ENCODE results near the gene KRT16.
"Not testable (repeated sequence)": the region's sequence is repeated elsewhere in the genome, so short reads cannot be mapped to it uniquely, and the experiment has no call there.

KRT16 gene

DNA sequence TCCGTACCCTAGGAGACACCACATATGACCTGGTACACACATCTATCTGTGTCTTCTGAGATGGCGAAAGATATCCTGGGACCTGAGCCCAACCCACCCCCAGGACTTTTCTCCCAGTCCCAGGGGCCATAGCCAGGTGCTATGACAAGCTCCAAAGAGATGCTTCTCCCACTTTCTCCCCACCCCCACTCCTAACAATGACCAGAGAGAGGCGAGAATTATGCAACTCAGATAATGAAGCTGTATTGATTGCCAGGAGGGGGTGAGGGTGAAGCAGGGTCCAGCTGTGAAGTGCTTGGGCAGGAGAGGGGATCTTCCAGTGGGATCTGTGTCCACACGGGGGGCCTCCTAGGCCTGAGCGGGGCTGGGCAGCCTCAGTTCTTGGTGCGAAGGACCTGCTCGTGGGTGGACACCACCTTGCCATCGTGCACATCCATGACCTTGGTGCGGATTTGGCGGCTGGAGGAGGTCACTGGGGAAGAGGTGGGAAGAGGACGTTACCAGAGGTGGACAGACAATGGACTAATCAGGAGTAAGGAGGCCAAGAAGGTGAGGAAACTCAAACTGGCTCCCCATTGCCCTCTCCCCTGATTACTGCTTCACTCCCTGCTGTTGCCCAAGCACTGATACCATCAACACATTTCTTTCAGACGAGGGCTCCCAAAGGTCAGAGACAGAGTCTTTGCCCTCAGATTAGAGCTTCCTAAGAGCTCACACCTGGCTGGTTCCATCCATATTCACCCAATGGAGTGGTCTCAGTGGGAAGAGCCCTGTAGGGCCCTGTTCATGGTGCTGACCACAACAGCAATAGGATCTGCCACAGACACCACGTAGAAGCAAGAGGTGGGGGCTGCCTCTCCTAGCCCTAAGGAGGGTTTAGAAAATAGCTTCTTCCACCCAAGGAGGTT is 30.3 kb downstream of the KRT16 start:
- not testable (repeated sequence) for DNase-seq

DNA sequence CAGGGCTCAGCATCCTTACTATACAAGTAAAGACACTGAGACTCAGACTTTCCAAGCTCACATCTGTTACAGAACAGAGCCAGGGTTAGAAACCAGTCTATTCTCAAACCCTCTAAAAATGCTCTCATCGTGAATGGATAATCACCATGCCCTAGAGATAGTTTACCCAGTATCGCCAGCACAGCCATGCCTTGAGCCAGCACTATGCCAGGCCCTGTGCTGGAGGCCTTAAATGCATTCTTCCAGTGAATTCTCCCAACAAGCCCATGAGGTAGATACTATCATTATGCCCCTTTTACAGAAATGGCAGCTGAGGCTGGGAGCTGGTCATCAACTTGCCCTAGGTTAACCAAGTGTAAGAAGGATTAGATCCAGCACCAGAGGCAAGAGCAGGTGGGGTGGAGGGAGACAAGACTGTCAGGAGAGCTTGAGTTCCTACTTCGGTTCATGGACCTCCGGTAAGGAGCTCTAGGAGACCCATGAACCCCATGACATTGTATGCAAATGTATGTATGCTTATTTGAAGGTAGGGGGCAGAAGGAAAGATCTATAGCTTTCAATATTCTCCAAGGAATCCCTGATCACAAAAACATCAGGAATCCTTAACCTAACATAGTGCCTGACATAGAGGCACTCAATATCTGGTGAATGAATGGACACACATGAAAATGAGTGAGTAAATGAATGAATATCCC is 31.1 kb downstream of the KRT16 start:
- DNase-seq, result no peak

DNA sequence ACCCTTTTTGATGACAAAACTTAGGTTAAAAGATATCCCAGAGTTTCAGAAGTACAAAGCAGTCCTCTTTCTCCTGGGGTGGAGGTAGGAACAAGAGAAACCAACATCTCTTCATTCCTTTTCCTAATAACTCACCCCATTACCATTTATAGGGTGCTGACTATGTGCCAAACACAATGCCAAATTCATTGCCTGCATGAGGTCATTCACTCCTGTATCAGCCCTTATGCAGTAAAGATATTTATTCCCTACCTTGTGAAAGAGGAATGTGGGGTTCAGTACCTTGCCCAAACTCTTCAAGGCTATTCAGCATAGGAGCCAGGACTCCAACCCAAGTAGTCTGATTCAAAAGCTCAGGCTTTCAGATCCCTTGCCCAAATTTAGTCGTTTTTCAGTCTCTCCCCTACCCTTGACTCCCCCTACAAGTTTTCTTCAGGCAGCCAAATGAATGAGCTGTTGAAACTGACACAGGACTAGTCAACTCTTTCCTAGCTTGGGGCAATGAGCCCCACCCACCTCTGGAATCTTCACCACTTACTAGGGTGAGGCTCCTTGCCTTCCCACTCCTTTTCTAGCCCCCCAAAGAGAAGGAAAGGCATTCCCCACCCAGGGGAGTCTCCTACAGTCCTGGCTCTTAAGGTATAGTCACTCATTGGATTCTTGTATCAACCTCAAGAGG is 31.7 kb downstream of the KRT16 start:
- DNase-seq, result no peak

DNA sequence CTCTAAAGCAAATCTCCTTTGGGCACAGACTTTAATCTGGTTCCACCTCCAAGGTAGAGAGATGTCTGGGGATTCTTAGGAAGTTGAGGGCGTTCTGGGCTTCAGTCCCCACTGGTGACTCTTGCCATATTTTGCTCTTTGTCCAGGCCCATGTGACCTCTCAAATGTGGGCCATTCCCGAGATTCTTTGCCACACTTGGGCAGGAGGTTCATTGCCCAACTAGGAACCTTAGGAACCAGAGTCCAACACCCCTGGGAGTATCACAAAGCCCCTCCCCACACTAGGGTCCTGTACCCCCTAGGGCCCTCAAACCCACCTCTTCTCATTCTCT is 32.4 kb downstream of the KRT16 start:
- DNase-seq, result no peak

DNA sequence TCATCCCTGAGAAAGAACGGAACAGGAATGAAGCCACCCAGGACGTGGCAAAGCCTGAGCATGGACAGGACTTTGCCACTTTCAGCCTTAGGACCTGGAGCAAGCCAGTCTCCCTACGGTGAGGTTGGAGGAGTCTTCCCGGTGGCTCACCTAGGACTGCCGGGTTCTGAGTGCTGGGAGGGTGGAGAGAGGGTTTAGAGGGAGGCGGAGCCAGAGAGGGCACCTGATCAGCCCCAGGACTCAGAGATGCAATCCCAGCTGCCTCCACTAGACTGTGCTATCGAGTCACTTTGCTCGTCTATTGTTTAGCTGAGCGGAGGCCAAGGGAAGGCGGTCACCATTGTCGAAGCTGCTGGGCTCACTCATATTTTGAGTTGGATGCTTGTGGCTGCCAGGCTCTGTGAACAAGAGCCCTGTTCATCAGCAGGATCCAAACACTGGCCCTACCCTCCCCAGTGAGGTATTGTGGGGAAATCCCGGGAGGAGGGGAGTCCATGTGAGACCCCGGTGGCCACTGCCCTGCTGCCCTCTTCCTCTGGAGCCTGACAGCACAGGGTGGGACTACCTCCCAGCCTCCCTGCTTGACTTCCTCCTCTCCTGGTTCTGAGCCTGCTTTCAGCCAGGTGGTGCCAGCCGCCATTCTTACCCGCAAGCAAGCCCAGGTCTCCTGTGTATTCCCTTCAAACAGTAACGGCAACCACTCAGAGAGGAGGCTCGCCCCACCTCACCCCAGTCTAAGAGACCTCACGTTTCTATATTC is 32.9 kb downstream of the KRT16 start:
- peak; percentile 27 for DNase-seq

DNA sequence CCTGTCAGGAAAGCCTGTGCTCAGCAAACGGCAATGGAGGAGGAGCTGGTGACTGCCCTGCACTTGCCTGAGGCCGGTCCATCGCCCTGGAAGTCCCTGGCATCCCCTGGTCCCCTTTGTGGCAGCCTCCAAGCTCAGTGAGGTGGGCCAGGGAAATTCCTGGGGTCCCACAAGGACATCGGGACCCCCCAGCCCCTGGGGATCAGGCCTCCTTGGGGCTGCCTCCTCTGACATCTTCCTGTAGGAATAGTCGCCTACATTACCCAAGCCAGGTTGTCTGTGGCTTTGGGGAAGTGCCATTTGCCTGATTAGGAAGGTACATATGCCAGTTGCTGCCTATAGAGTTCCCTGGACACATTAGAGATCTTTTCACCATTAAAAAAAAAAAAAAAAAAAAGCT is 33.6 kb downstream of the KRT16 start:
- DNase-seq, result no peak

DNA sequence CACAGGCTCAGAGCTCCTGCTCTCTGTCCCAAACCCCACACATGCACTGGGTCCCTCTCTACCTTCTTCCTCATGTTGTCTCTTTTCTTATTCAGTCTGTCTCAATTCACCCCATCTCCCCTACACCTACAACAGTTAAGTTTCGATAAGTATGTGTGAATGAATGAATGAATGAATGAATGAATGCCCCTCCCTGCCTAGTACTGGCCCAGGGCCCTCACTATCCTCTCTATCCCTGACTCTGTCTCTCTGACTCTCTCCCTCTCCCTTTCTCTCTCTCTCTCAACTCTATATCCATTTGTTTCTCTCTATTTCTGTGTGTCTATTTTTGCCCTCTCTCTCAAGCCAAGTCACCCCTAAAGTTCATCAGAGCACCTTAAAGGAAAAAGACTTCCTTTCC is 34.0 kb downstream of the KRT16 start:
- DNase-seq, result no peak

DNA sequence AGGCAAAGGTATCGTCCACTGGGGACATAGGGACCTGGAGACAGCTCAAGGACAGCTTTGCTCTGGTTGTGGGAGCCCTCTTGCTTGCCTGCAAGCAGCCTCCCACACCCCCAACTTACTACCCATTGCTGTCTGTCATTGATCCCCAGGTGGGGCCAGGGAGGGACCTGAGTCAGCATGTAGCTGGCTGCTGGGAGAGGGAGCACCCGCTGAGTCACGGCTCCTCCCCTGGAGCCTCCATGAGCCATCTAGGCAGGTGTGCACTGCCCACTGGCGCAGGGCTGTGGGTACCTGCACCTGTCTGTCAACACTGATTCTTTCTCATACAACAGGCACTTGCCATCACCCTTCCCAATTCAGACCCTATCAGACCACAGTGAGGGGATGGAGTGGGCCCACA is 35.8 kb downstream of the KRT16 start:
- not testable (repeated sequence) for DNase-seq

DNA sequence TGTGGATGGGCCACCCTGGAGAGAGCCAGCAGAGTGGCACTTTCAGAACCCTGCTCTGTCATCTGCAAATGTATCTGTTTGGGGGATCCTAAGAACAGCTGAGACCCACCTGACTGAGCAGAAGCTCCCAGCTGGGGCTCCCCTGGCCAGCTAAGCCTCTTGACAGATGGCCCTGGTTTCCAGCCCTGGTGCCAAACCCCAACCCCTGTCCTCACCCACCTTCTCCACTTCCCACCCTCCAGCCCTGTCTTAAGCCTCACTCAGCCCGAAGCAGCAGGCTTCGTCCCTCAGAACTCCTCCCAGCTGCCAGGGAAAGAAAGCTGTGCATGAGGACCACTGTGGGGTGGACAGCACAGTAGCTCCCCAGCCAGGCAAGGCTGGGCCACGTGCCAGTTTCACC is 37.2 kb downstream of the KRT16 start:
- DNase-seq, result no peak

DNA sequence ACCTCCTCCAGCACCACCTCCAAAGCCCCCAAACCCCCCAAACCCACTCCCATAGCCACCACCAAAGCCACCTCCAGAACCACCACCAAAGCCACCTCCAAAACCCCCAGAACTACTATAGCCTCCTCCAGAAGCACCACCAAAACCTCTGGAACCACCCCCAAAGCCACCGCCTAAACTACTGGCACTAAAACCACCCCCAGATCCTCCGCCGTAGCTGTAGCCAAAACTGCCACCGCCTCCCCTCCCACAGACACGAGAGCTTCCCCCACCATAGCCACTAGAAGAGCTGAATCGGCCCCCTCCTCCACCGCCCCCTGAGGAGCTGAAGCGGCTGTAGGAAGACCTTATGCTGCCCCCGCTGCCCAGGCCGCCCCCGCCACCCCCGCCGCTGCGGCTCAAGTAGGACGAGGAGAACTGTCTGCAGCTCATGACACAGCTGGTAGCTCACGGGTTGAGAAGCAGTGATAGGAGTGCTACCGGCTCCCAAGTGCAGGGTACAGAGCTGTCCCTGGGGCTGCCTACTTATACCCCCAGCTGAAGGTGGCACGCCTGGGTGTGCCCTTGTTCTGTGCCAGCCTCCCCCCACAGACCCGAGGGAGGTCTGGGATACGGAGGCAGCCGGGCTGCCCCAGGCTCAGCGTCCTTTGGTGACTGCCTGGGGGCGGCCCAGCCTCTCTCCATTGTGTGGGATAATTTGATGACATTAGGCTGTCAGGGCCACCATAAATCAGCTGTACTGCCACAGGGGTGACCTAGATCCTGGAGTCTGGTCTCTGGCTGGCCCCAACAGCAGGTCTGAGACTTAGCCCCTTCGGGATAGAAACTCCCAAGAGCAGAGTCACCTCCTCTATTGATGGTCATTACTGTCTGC is 40.8 kb downstream of the KRT16 start, which contains the start of gene KRT9:
Gene KRT9 (minus strand): TSS at position 499 of the 874 bp plus-strand sequence. CDS start 67 bp downstream, at position 432.
- no peak for DNase-seq

DNA sequence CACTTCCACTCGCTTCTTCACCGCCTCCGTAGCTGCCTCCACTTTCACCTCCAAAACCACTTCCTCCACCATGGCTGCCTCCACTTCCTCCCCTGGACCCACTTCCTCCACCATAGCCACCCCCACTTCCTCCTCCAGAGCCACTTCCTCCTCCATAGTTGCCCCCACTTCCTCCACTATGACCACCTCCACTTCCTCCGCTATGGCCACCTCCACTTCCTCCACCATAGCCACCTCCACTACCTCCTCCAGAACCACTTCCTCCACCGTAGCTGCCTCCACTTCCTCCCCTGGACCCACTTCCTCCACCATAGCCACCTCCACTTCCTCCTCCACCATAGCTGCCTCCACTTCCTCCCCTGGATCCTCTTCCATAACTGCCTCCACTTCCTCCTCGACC is 45.2 kb downstream of the KRT16 start:
- DNase-seq, result no peak

DNA sequence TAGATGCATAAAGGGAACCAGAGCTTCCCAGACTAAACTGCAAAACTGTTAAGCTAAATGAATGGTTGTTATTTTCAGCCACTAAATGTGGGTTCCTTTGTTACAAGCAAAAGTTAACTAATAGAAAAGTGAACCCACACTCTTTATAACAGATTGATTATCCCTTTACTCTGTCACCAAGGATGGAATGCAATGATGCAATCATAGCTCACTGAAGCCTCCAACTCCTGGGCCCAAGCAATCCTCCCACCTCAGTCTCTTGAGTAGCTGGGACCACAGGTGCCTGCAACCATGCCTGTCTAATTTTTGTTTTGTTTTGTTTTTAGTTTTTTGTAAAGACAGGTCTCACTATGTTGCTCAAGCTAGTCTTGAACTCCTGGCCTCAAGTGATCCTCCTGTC is 47.2 kb downstream of the KRT16 start:
- no peak for DNase-seq

DNA sequence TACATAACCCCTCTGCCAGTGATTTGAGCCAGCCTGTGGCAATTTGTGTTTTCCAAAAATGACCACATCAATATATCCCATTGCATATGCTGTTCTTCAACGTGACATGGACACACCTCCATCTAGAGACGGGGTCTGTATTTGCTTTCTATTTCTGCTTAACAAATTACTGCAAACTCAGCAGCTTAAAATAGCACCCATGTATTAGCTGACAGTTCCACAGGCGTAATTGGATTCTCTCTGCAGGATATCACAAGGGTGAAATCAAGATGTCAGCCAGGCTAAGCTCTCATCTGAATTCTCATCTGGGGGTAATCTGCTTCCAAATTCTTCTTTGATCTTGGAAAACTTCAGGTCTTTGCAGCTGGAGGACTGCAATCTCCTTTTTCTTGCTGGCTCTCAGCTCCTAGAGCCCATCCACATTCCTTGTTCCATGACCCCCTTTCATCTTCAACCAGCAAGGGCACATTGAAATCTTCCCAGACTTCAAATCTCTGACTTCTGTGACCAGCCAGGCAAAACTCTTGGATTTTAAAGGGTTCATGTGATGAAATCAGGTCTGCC is 48.9 kb downstream of the KRT16 start:
- DNase-seq, result no peak

DNA sequence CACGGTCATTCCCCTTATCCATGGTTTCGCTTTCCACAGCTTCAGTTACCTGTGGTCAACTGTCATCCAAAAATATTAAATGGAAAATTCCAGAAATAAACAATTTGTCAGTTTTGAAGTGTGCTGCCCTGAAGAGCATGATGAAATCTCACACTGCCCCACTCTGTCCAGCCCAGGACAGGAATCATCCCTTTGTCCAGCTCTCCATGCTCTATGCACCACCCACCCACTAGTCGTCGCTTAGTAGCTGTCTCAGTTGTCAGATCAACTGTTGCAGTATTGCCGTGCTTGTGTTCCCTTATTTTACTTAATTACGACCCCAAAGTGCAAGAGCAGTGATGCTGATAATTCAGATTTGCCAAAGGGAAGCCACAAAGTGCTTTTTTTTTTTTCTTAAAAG is 51.0 kb downstream of the KRT16 start:
- DNase-seq, result no peak

Data from activated T-cell treated with anti-CD3 and anti-CD28 coated beads for 4 hours (primary cell).